Kidney epithelial cell (primary cell): ENCODE data around the gene SAMM50. TPM values are rescaled to one million over a fixed set of nuclear protein-coding genes. Genes with fewer than 3 reads are reported as not detected.
A peak's percentile ranks its signal among the peaks of the same experiment; 100 is the strongest.

ENCODE experiments used
- DNase-seq: peaks from one replicate; pipeline ENCODE4 v3.0.0-alpha.2; 2010; ENCODE audit warnings: low read depth
- H3K27me3 ChIP-seq: 2 replicates; pipeline ENCODE4 v1.6.0; 2011; ENCODE audit warnings: low read length; ENCODE audit not compliant: control insufficient read depth, insufficient read depth
- H3K36me3 ChIP-seq: 2 replicates; pipeline ENCODE4 v1.5.1; 2011; ENCODE audit warnings: low read length; ENCODE audit not compliant: control insufficient read depth, insufficient read depth
- H3K4me3 ChIP-seq: 2 replicates; pipeline ENCODE4 v1.5.1; 2011; ENCODE audit warnings: low read depth, mild to moderate bottlenecking, control low read depth, low read length
- total RNA-seq: library from RNA; depleted of rRNA; stranded (reverse); fragments of >200 nt; gene quantifications from 2 replicates; pipeline ENCODE4 v1.2.3, GENCODE V29; 2015
- TF ChIP-seq, protein P1 (sequence below): IDR thresholded peaks from 2 replicates; pipeline ENCODE4 v1.5.1; 2011; ENCODE audit warnings: mild to moderate bottlenecking, moderate library complexity, low read length, control low read depth, inconsistent platforms; ENCODE audit not compliant: insufficient read depth, poor library complexity, severe bottlenecking

SAMM50 gene
- total RNA-seq, 1 donor from 2014 or later, result 41.4 TPM

GRCh38 chr22:43923631-43924464 lies 31.4 kb upstream of the SAMM50 start, which contains the start of gene PNPLA3:
PNPLA3 (plus strand) TSS chr22:43923805; CDS start chr22:43923912, 107 bp downstream.
- no peaks in the 10 kb centered on the region for H3K36me3 ChIP-seq
- no peak for DNase-seq
- TF ChIP-seq, protein P1, sequence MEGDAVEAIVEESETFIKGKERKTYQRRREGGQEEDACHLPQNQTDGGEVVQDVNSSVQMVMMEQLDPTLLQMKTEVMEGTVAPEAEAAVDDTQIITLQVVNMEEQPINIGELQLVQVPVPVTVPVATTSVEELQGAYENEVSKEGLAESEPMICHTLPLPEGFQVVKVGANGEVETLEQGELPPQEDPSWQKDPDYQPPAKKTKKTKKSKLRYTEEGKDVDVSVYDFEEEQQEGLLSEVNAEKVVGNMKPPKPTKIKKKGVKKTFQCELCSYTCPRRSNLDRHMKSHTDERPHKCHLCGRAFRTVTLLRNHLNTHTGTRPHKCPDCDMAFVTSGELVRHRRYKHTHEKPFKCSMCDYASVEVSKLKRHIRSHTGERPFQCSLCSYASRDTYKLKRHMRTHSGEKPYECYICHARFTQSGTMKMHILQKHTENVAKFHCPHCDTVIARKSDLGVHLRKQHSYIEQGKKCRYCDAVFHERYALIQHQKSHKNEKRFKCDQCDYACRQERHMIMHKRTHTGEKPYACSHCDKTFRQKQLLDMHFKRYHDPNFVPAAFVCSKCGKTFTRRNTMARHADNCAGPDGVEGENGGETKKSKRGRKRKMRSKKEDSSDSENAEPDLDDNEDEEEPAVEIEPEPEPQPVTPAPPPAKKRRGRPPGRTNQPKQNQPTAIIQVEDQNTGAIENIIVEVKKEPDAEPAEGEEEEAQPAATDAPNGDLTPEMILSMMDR, result peak; percentile 29
- no peaks in the 10 kb centered on the region for H3K27me3 ChIP-seq
- H3K4me3 ChIP-seq, result peak within 1 kb of the TSS; percentile 75

GRCh38 chr22:43924877-43925276 lies 30.4 kb upstream of the SAMM50 start:
- Histone ChIP-seq H3K4me3 (peak overlapping the region; percentile 29), H3K36me3 (no peaks in the 10 kb centered on the region), H3K27me3 (no peaks in the 10 kb centered on the region)
- DNase-seq, result no peak
- TF ChIP-seq, protein P1, result no peak

- Histone ChIP-seq H3K36me3 (no peaks in the 10 kb centered on the region), H3K27me3 (no peaks in the 10 kb centered on the region), H3K4me3 (no peak overlapping the region)
- TF ChIP-seq, protein P1, result no peak
- DNase-seq, result no peak
Observed at GRCh38 chr22:43925433-43926348, 29.6 kb upstream of the SAMM50 start.

GRCh38 chr22:43926349-43926710 lies 28.9 kb upstream of the SAMM50 start:
- no peaks in the 10 kb centered on the region for H3K36me3 ChIP-seq
- no peak for DNase-seq

DNA sequence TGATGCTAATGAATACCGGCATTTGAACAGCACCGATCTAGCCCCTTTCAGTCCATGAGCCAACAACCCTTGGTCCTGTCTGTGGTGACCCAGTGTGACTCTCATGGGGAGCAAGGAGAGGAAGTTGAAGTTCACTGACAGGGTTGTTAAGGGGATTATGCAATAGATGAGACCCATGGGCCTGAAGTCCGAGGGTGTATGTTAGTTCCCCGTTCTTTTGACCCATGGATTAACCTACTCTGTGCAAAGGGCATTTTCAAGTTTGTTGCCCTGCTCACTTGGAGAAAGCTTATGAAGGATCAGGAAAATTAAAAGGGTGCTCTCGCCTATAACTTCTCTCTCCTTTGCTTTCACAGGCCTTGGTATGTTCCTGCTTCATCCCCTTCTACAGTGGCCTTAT lies 26.8 kb upstream of the SAMM50 start:
- no peak for DNase-seq
- H3K4me3 ChIP-seq, result no peak overlapping the region
- TF ChIP-seq, protein P1, result no peak
- H3K36me3 ChIP-seq, result no peaks in the 10 kb centered on the region
- no peaks in the 10 kb centered on the region for H3K27me3 ChIP-seq

More at GRCh38 chr22:43926349-43926710, 28.9 kb upstream of the SAMM50 start:
- Histone ChIP-seq H3K4me3 (no peak overlapping the region), H3K27me3 (no peaks in the 10 kb centered on the region)
- TF ChIP-seq, protein P1, result no peak
